ENCODE data around the gene CAMK1D.

CAMK1D gene

DNA sequence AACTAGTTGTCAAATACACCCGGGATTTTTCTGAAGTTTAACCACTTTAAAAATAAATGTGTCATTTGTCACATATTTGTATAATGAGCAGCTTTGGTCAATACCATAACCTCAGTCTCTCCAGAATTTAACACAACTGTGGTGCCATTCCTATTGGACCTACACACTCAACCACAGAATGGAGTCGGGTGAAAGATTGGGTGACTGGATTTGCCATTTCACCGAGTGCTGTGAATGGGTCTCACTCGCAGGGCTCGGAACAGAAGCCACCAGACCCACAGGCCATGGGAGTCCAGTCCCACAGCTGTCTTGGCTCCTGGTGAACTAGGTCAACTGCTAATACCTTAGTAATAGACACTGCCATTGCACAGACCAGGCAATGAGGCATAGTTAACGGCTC is 353.8 kb downstream of the CAMK1D start:
- Mint-ChIP-seq H3K27ac (peak overlapping the region in 1 of 3 experiments; percentile 7), H3K4me3 (no peak overlapping the region), H3K36me3 (ENCODE audit: low read depth) (no peaks in the 10 kb centered on the region), H3K27me3 (ENCODE audit: low read depth) (no peaks in the 10 kb centered on the region), H3K4me1 (peaks cover 40% of the 10 kb centered on the region), H3K9me3 (no peaks in the 10 kb centered on the region)
- TF ChIP-seq, protein P1, sequence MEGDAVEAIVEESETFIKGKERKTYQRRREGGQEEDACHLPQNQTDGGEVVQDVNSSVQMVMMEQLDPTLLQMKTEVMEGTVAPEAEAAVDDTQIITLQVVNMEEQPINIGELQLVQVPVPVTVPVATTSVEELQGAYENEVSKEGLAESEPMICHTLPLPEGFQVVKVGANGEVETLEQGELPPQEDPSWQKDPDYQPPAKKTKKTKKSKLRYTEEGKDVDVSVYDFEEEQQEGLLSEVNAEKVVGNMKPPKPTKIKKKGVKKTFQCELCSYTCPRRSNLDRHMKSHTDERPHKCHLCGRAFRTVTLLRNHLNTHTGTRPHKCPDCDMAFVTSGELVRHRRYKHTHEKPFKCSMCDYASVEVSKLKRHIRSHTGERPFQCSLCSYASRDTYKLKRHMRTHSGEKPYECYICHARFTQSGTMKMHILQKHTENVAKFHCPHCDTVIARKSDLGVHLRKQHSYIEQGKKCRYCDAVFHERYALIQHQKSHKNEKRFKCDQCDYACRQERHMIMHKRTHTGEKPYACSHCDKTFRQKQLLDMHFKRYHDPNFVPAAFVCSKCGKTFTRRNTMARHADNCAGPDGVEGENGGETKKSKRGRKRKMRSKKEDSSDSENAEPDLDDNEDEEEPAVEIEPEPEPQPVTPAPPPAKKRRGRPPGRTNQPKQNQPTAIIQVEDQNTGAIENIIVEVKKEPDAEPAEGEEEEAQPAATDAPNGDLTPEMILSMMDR (IDR thresholded peaks at IDR 0.05; ENCODE audit: unreplicated experiment in 3 of 3) = no peak

DNA sequence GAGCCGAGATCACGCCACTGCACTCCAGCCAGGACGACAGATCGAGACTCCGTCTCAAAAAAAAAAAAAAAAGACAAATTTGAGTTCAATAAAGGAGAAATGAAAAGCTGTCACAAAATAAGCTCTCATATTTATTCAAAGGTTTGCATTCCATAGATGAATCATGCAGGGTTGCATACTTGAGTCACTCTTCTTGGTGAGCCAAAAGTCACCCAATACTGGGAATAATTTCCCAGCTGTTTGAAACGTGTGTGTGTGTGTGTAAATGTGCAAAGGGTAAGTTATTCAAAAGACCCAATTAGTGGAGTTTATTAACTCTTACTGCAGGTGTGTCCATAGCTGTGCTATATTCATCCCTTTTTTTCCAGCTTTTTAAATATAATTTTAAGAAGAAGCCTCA is 354.5 kb downstream of the CAMK1D start:
- H3K4me3 Mint-ChIP-seq = no peak overlapping the region
- H3K36me3 Mint-ChIP-seq (ENCODE audit: low read depth) = no peaks in the 10 kb centered on the region
- TF ChIP-seq, protein P1 (IDR thresholded peaks at IDR 0.05; ENCODE audit: unreplicated experiment in 3 of 3) = no peak
- no peaks in the 10 kb centered on the region for H3K9me3 Mint-ChIP-seq
- peaks cover 47% of the 10 kb centered on the region for H3K4me1 Mint-ChIP-seq
- H3K27me3 Mint-ChIP-seq (ENCODE audit: low read depth) = no peaks in the 10 kb centered on the region
- H3K27ac Mint-ChIP-seq = no peak overlapping the region

DNA sequence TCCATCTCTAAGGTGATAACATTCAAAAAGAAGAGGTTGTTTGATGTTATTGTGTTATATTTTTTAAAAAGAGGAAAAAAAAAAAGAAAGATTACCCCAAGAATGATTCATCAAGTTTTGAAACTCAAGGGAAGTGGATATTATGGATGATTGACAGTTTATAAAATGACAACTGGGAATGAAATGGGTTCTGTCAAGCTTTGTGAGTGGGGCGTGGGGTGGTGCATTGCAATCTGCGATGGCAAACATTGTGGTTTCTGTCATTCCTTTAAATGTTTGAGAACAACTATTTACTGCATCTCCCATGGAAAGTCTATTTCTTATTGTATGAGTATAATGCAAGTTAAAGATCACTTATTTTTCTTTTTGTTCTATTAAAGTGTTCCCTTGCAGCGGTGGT is 355.1 kb downstream of the CAMK1D start:
- no peaks in the 10 kb centered on the region for H3K9me3 Mint-ChIP-seq

DNA sequence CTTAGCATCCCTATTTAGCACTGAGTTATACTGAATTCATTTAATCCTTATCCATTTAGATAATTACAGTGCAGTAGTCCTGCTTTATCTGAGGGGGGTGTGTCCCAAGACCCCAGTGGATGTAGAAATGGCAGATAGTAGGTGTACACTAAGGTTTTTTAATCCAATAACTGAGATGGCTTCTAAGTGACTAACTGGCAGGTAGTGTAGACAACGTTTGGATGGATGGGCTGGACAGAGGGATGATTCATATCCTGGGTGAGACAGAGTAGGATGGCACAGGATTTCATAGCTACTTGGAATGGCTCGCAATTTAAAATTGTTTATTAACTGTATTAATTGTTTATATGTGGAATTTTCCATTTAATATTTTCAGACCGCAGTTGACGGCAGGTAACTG is 356.6 kb downstream of the CAMK1D start:
- Mint-ChIP-seq H3K27me3 (ENCODE audit: low read depth) (no peaks in the 10 kb centered on the region), H3K36me3 (ENCODE audit: low read depth) (no peaks in the 10 kb centered on the region)

More for the DNA sequence above, 355.1 kb downstream of the CAMK1D start:
- no peaks in the 10 kb centered on the region for H3K36me3 Mint-ChIP-seq (ENCODE audit: low read depth)
- no peaks in the 10 kb centered on the region for H3K27me3 Mint-ChIP-seq (ENCODE audit: low read depth)
- TF ChIP-seq, protein P1 (IDR thresholded peaks at IDR 0.05; ENCODE audit: unreplicated experiment in 3 of 3) = no peak
- peak overlapping the region in 2 of 3 experiments; percentile 13 to 45 for H3K27ac Mint-ChIP-seq
- H3K4me3 Mint-ChIP-seq = no peak overlapping the region
- peaks cover 48% of the 10 kb centered on the region for H3K4me1 Mint-ChIP-seq

DNA sequence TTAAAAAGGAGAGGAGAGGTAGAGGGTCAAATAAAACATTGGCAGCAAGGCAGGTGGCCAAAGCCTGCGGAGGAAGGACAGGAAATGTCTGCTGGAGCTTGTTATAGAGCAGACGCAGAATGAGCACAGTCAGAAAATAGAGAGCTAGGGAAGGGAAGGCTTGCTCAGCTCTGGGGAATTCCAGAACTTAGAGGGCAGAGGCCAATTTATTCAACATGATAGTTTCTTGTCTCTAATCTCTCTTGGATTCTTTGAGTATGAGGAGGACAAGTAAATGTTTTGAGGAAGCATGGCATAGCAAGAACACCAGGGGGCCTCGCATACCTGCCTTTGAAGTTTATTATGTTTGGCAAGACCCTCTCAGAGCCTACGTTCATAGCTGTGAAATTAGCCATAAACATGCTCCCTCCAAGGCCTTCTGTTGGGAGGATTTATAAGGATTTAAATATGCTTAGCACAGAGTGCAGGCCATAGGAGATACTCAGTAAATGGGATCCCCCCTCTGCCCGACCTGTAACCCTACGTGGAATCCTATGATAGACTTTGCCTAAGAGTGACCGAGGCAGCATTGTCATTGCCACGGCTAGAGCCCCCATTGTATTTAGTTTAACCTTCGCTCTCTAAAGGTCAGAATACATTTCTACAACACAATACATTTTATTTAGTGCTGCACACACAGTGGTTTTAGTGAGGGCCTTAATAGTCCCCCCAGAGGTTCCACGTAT is 358.3 kb downstream of the CAMK1D start:
- no peaks in the 10 kb centered on the region for H3K9me3 Mint-ChIP-seq
- no peaks in the 10 kb centered on the region for H3K27me3 Mint-ChIP-seq (ENCODE audit: low read depth)
- no peaks in the 10 kb centered on the region for H3K36me3 Mint-ChIP-seq (ENCODE audit: low read depth)
- peaks cover 46% of the 10 kb centered on the region for H3K4me1 Mint-ChIP-seq
- peak overlapping the region in 1 of 3 experiments; percentile 43 for H3K4me3 Mint-ChIP-seq
- TF ChIP-seq, protein P1 (IDR thresholded peaks at IDR 0.05; ENCODE audit: unreplicated experiment in 3 of 3) = peak; percentile 53 to 59 (median 57)
- peak overlapping the region; percentile 65 to 95 (median 88) for H3K27ac Mint-ChIP-seq

More for the DNA sequence above, 356.6 kb downstream of the CAMK1D start:
- Mint-ChIP-seq H3K27ac (peak overlapping the region in 2 of 3 experiments; percentile 34 to 56), H3K9me3 (no peaks in the 10 kb centered on the region), H3K4me1 (peaks cover 49% of the 10 kb centered on the region), H3K4me3 (no peak overlapping the region)
- TF ChIP-seq, protein P1 (IDR thresholded peaks at IDR 0.05; ENCODE audit: unreplicated experiment in 3 of 3) = no peak

DNA sequence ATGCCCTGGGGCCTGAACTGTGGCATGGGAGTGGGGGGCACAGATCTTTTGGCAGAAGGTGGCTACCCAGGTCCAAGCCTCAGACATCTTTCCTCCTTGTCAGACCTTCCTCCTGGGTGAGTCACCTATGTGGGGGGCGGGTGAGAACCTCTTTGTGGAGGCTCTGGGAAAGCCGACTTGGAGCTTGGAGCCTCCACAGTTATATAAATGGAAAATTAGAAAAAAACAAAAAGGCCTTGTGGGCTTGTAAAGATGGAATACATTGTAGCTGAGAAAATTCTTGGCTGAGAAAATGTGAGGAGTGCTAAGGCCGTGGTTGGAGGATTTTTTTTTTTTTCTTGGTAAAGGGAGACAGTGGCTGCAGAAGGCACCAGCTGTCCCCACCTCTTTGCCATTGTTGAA is 359.7 kb downstream of the CAMK1D start:
- H3K4me3 Mint-ChIP-seq = peak overlapping the region in 1 of 3 experiments; percentile 13
- TF ChIP-seq, protein P1 (IDR thresholded peaks at IDR 0.05; ENCODE audit: unreplicated experiment in 3 of 3) = no peak
- no peaks in the 10 kb centered on the region for H3K36me3 Mint-ChIP-seq (ENCODE audit: low read depth)
- H3K4me1 Mint-ChIP-seq = peaks cover 46% of the 10 kb centered on the region
- H3K27me3 Mint-ChIP-seq (ENCODE audit: low read depth) = no peaks in the 10 kb centered on the region
- no peaks in the 10 kb centered on the region for H3K9me3 Mint-ChIP-seq
- H3K27ac Mint-ChIP-seq = peak overlapping the region; percentile 78 to 95 (median 88)
